ENCODE results near the gene PPIE. TPM values are rescaled to one million over a fixed set of nuclear protein-coding genes. Genes with fewer than 3 reads are reported as not detected.
A peak's percentile ranks its signal among the peaks of the same experiment; 100 is the strongest.

Gene PPIE
- 10 to 100 TPM; 57.2 to 60.2 TPM for total RNA-seq

DNA sequence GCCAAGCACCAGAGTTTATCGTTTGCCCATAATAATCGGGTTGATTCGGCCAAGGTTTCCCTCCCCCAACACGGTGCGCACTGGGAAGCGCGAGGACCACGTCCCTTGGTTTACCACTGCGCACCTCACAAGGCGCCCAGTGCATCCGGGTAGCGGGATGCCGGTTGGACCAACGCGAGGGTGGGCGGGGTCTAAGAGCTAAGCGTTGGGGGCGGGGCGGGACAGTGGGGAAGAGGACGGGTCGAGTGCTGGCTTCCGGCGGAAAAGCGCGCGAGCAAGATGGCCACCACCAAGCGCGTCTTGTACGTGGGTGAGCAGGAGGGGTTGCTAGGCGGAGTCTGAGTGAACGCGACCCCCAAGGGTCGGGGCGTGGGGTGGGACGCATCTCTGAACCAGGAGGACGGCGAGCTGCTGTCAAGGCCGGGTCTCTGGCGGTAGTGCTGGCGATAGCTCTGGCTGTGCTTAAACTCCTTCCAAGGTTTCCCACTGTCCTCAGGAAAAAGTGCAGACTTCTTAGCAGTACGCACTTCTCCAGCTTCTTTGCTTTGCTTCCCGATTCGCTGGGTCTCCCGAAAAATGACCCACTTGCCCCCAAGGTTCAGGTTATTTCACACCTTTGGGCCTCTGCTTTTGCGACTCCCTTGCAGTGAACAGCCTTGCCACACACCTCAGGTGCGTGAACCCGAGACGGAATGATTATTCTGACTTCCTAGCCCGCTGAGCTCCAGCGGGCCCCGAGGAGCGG lies at the start of gene PPIE:
Gene PPIE, plus strand, starts transcription at position 261 of the 745 bp plus-strand sequence. Its CDS starts 19 bp downstream, at position 280.
- Histone ChIP-seq H3K9me3 (no peaks in the 10 kb centered on the region), H3K36me3 (peaks cover 0 to 8% of the 10 kb centered on the region in 2 donors), H3K4me3 (peak within 1 kb of the TSS; percentile 61 to 72), H3K27me3 (replicated peaks; ENCODE audit: insufficient read depth) (no peaks in the 10 kb centered on the region), H3K4me1 (replicated peaks) (peaks cover 3% of the 10 kb centered on the region), H3K27ac (peak within 1 kb of the TSS; percentile 62 to 65)
- DNase-seq (ENCODE audit: low spot score): peak; percentile 93
- intact Hi-C loops (cut with DNase I): no loop called here
- TF ChIP-seq, protein P1, sequence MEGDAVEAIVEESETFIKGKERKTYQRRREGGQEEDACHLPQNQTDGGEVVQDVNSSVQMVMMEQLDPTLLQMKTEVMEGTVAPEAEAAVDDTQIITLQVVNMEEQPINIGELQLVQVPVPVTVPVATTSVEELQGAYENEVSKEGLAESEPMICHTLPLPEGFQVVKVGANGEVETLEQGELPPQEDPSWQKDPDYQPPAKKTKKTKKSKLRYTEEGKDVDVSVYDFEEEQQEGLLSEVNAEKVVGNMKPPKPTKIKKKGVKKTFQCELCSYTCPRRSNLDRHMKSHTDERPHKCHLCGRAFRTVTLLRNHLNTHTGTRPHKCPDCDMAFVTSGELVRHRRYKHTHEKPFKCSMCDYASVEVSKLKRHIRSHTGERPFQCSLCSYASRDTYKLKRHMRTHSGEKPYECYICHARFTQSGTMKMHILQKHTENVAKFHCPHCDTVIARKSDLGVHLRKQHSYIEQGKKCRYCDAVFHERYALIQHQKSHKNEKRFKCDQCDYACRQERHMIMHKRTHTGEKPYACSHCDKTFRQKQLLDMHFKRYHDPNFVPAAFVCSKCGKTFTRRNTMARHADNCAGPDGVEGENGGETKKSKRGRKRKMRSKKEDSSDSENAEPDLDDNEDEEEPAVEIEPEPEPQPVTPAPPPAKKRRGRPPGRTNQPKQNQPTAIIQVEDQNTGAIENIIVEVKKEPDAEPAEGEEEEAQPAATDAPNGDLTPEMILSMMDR (IDR thresholded peaks at IDR 0.05): no peak
- peak; percentile 32 for TF ChIP-seq POLR2A (IDR thresholded peaks at IDR 0.05)
- TF ChIP-seq POLR2AphosphoS5 (IDR thresholded peaks at IDR 0.05): peak; percentile 75
- under 1% methylated on average over 47 of the region's 52 CpGs for WGBS

DNA sequence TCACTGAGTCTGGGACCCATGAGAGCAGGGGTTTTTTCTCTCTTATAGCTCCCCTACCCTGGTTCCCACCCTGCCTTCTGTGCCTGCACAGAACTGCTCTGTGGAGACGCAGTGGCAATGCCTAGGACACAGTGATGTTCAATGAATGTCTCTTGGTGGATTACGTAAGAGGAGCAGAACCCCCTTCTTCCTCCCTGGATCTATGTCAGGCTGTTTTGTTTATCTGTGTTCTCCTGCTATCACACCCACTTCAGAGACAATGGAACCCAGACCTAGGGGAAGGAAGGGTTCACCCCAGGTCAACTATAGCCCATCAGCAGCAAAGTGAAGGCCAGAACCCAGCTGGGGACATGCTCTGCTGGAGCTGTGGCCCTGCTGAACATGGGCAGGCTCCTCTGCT lies 49.5 kb upstream of the PPIE start:
- Histone ChIP-seq H3K4me3 (no peak overlapping the region), H3K4me1 (replicated peaks) (no peaks in the 10 kb centered on the region), H3K27me3 (replicated peaks; ENCODE audit: insufficient read depth) (no peaks in the 10 kb centered on the region), H3K36me3 (no peaks in the 10 kb centered on the region), H3K27ac (no peak overlapping the region), H3K9me3 (no peaks in the 10 kb centered on the region)
- TF ChIP-seq, protein P1 (IDR thresholded peaks at IDR 0.05): no peak
- TF ChIP-seq POLR2AphosphoS5 (IDR thresholded peaks at IDR 0.05): no peak
- TF ChIP-seq POLR2A (IDR thresholded peaks at IDR 0.05): no peak
- intact Hi-C loops (cut with DNase I): no loop called here
- no peak for DNase-seq (ENCODE audit: low spot score)
- 76% methylated on average over 2 of the region's 2 CpGs for WGBS

DNA sequence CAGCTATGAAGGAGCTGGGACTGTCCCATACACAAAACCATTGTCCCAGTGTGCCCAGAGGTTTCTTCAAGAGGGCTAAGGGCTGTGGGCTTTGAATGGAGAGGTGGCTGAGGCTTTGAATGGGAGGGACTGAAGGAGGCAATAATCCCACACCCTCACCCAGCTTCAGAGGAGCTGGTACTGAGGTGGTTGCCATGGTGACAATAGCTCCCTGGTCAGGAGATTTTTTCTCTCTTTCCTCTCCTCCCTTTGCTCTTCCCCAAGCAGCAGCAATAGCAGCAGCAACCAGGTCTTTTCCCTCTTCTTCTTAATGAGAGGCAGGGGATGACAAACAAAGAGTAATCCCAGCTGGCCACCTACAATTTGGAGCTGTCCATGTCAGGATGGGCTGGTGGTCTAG lies 49.0 kb upstream of the PPIE start:
- intact Hi-C loops (cut with DNase I): no loop called here
- no peaks in the 10 kb centered on the region for H3K9me3 ChIP-seq
- no peak overlapping the region for H3K4me3 ChIP-seq
- no peak for DNase-seq (ENCODE audit: low spot score)
- no peaks in the 10 kb centered on the region for H3K27me3 ChIP-seq (replicated peaks; ENCODE audit: insufficient read depth)
- no peaks in the 10 kb centered on the region for H3K4me1 ChIP-seq (replicated peaks)
- H3K36me3 ChIP-seq: no peaks in the 10 kb centered on the region
- TF ChIP-seq, protein P1 (IDR thresholded peaks at IDR 0.05): no peak
- no peak for TF ChIP-seq POLR2AphosphoS5 (IDR thresholded peaks at IDR 0.05)
- no peak for TF ChIP-seq POLR2A (IDR thresholded peaks at IDR 0.05)
- no peak overlapping the region for H3K27ac ChIP-seq

DNA sequence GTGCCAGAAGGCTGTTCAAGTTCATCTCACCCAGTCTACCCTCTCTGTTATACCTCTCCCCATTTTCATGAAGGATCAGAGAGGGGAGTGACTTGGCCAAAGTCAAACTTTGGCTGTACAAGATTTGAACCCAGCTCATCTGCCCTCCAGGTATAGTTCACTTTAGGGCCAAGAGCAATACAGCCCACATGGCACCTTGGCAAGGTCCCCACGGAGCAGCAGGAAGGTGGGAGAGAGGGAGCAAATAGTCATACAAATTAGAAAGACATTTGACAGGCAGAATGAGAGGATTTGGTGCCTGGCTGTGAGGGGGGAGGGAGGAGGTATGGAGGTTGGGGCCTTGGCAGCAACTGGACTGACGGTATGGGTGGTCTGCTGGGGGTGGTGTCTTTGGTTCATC lies 48.5 kb upstream of the PPIE start:
- Histone ChIP-seq H3K4me1 (replicated peaks) (no peaks in the 10 kb centered on the region), H3K27ac (no peak overlapping the region), H3K4me3 (no peak overlapping the region), H3K9me3 (no peaks in the 10 kb centered on the region), H3K27me3 (replicated peaks; ENCODE audit: insufficient read depth) (no peaks in the 10 kb centered on the region), H3K36me3 (no peaks in the 10 kb centered on the region)
- intact Hi-C loops (cut with DNase I): no loop called here
- TF ChIP-seq POLR2A (IDR thresholded peaks at IDR 0.05) (no peak), POLR2AphosphoS5 (IDR thresholded peaks at IDR 0.05) (no peak)
- TF ChIP-seq, protein P1 (IDR thresholded peaks at IDR 0.05): no peak
- DNase-seq (ENCODE audit: low spot score): no peak
- 36% methylated on average over 2 of the region's 2 CpGs for WGBS

DNA sequence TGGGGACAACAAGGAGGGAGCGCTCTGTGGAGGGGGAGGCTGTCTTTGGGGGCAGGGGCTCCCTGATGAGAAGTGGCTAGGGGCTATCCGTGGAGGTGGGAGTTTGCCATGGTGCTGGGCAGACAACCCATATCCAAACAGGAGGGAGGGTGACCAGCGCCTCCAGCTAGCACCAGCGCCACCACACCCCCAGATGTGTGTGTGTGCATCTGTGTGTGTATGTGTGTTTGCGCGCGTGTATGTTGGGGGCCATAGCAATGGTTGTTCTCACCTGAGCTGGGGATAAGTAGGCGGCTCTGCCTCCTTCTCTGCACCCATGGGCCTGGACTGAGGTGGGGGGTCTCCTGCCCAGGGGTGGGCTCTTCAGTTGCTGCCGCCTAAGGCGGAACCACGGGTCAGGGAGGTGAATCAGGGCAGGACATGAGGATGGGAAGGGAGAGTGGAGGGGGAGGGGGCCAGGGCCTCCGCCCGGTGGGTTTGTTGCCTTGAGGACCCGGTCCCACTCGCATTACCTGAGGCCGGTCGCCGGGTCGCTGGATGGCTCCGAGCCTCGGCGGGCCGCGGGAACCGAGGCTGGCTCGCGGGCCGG lies 47.8 kb upstream of the PPIE start:
- no peaks in the 10 kb centered on the region for H3K36me3 ChIP-seq
- no peaks in the 10 kb centered on the region for H3K27me3 ChIP-seq (replicated peaks; ENCODE audit: insufficient read depth)
- no peaks in the 10 kb centered on the region for H3K4me1 ChIP-seq (replicated peaks)
- H3K4me3 ChIP-seq: peak overlapping the region in 1 of 2 donors; percentile 23
- no peak for DNase-seq (ENCODE audit: low spot score)
- WGBS: 13% methylated on average over 28 of the region's 28 CpGs
- no peak overlapping the region for H3K27ac ChIP-seq
- TF ChIP-seq POLR2A (IDR thresholded peaks at IDR 0.05): no peak
- TF ChIP-seq POLR2AphosphoS5 (IDR thresholded peaks at IDR 0.05): no peak
- TF ChIP-seq, protein P1 (IDR thresholded peaks at IDR 0.05): no peak
- intact Hi-C loops (cut with DNase I): no loop called here
- H3K9me3 ChIP-seq: no peaks in the 10 kb centered on the region

All from prostate gland (tissue), 2 donors.